Neutrophil (primary cell): Measurements from ENCODE around the gene C6orf89.

Source experiments
- H3K27ac ChIP-seq: fragments of 200-600 bp; sonication (generic); 2 replicates; pipeline ENCODE4 v1.5.1; 2016; ENCODE audit warnings: mild to moderate bottlenecking, moderate library complexity
- H3K27me3 ChIP-seq: fragments of 200-600 bp; sonication (generic); 2 replicates; pipeline ENCODE4 v1.6.0; 2016; ENCODE audit warnings: mild to moderate bottlenecking
- H3K36me3 ChIP-seq: fragments of 200-600 bp; sonication (generic); 2 replicates; pipeline ENCODE4 v1.5.1; 2017
- H3K4me1 ChIP-seq, 2 experiments: fragments of 200-600 bp in 1 of 2; sonication (generic) in 1 of 2; 1 replicate in 1 of 2; 2 replicates in 1 of 2; pipeline versions ENCODE4 v1.5.1 to v1.6.1; 2013 to 2016; ENCODE audit warnings: low read depth in 1 of 2, low read length in 1 of 2, mild to moderate bottlenecking in 1 of 2, moderate library complexity in 1 of 2; ENCODE audit not compliant: control insufficient read depth in 1 of 2, insufficient read depth in 1 of 2
- H3K4me3 ChIP-seq, 2 experiments: fragments of 200-600 bp in 1 of 2; sonication (generic) in 1 of 2; 1 replicate in 1 of 2; 2 replicates in 1 of 2; pipeline ENCODE4 v1.5.1; 2013 to 2016; ENCODE audit warnings: low read depth in 1 of 2, low read length in 1 of 2, mild to moderate bottlenecking in 1 of 2, moderate library complexity in 1 of 2
- H3K9me3 ChIP-seq: fragments of 200-600 bp; sonication (generic); 2 replicates; pipeline ENCODE4 v1.5.1; 2016
- TF ChIP-seq, protein P1 (sequence below): fragments of 200-600 bp; sonication (generic); IDR thresholded peaks from 2 replicates; pipeline ENCODE4 v1.5.1; 2016; ENCODE audit warnings: antibody characterized with exemption

C6orf89 gene, protein sequence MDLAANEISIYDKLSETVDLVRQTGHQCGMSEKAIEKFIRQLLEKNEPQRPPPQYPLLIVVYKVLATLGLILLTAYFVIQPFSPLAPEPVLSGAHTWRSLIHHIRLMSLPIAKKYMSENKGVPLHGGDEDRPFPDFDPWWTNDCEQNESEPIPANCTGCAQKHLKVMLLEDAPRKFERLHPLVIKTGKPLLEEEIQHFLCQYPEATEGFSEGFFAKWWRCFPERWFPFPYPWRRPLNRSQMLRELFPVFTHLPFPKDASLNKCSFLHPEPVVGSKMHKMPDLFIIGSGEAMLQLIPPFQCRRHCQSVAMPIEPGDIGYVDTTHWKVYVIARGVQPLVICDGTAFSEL

DNA sequence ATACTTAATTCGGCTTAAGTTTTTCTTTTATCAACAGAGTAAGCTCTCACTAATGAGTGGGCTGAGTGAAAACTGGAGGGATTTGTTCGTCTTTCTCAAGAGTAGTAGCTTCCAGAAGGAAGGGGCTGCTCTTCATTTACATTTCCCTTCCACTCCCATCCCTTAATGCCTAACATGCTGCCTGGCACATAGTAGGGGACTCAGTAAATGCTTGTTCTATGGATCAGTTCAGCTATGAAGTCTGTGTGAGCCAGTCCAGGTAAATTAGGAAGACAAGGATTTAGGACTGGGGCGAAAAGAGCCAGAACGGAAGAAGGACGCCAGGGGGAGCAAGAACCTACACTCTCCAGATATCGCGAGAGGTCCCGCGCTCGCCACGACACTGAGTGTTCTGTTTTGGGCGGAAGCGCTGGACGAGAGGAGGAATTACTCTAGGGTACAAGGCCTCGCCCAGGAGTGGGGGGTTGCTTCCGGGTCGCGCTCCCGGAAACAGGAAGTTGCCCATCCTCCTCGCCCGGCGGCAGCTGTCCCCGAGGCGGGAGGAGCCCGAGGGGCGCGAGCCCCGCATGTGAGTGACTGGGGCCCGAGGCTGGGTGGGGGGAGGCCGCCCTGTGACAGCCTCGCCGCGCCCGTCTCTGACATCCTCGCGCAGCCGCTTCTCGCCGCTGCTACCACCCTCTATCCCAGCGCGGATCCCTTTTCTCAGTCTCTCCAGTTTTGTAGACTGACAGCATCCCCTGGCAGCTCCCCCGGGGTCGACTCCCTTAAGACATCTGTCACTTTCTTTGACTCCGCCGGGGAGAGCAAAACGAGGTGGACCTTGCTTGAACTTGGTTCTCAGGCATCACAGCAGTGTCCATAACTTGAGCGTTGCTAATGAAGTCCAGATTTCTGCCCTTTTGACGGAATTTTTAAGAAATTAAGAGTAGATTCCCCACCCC lies at the start of gene C6orf89:
Gene C6orf89, plus strand, starts transcription at position 492 of the 941 bp plus-strand sequence. CDS start 13,493 bp downstream, outside the sequence.
- Histone ChIP-seq H3K27ac (peak within 1 kb of the TSS; percentile 90), H3K4me1 (peaks cover 15 to 17% of the 10 kb centered on the region in 2 experiments), H3K27me3 (no peaks in the 10 kb centered on the region), H3K36me3 (no peaks in the 10 kb centered on the region), H3K4me3 (peak within 1 kb of the TSS; percentile 81 to 83), H3K9me3 (no peaks in the 10 kb centered on the region)
- TF ChIP-seq, protein P1, sequence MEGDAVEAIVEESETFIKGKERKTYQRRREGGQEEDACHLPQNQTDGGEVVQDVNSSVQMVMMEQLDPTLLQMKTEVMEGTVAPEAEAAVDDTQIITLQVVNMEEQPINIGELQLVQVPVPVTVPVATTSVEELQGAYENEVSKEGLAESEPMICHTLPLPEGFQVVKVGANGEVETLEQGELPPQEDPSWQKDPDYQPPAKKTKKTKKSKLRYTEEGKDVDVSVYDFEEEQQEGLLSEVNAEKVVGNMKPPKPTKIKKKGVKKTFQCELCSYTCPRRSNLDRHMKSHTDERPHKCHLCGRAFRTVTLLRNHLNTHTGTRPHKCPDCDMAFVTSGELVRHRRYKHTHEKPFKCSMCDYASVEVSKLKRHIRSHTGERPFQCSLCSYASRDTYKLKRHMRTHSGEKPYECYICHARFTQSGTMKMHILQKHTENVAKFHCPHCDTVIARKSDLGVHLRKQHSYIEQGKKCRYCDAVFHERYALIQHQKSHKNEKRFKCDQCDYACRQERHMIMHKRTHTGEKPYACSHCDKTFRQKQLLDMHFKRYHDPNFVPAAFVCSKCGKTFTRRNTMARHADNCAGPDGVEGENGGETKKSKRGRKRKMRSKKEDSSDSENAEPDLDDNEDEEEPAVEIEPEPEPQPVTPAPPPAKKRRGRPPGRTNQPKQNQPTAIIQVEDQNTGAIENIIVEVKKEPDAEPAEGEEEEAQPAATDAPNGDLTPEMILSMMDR: peak; percentile 92

DNA sequence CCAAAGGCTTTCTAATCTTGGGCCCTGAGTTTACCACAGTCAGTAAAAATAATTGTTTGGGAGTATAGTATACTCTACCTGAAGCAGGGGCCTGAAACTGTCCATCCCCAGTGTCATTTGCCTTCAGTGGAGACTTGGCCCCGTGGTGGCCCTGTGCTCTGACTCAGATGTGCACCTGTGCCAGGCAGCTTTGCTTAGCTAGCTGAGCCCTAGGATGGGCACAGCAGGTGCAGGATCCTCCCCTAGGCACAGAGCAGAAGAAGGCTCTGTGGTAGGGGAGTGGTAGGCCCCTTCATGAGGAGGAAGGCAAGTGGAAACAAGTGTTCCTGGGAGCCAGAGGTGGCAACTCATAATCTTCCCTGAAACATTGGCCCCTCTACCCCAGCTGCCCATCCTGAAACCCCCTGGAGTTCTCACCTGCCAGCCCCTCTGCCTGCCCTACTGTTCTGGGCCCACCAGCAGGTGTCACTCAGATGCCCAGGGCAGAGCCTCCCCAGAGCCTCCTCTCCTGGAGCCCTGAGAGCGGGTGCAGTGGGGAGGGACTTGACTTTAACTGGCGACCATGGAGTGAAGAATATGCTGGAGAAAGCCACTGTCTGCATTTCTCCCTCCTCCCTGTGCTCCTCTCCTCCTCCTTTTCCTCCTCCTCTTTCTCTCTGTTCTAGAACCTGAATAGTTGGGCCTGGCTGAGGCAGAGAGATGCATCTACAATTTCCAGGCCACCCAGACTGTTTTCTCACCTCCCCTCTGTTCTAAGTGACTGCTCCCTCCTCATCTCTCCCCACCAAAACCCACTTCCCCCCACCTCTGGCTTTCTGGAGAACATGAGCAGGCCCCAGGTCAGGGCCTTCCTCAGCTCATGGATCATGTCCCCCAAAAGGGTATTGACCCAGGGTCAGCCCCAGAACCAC lies 49.4 kb upstream of the C6orf89 start:
- Histone ChIP-seq H3K27ac (no peak overlapping the region), H3K27me3 (peaks cover 53% of the 10 kb centered on the region), H3K4me1 (peaks cover 16 to 27% of the 10 kb centered on the region in 2 experiments), H3K36me3 (no peaks in the 10 kb centered on the region), H3K4me3 (no peak overlapping the region), H3K9me3 (no peaks in the 10 kb centered on the region)
- TF ChIP-seq, protein P1: no peak

DNA sequence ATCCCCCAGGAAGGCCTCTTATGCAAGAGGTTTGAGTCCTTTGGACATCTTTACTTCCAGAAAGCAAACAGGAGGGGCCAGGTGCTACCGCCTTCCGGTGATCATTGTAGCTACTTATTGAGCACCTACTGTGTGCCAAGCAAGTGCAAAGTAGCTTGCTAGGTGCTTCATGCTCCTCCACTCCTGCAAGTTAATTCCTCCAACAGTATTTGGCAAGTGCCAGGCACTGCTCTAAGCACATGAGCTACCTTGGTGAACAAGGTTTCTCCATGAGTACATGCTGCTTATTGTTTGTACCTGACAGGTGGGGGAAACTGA lies 48.8 kb upstream of the C6orf89 start:
- Histone ChIP-seq H3K4me1 (peaks cover 16 to 27% of the 10 kb centered on the region in 2 experiments), H3K27ac (no peak overlapping the region), H3K4me3 (no peak overlapping the region), H3K36me3 (no peaks in the 10 kb centered on the region), H3K9me3 (no peaks in the 10 kb centered on the region), H3K27me3 (peaks cover 58% of the 10 kb centered on the region)
- TF ChIP-seq, protein P1: no peak

DNA sequence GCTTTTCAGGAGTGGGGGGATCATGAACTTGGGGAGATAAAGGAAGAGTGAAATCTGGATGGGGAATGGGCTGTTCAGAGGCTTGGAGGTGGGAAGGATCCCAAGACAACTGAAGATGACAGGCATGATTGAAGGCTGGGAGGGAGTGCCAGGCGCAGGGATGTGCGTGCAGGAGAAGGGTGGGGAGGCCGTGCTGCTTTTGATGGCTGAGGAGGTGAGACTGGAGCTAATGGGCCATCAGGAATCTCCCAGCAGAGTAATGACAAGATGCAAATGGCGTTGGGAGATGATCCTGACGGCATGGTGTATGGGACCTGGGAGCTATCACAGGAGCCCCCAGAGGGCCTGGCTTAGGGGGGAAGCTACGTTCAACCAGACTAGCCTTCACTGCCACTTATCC lies 48.1 kb upstream of the C6orf89 start:
- TF ChIP-seq, protein P1: no peak

More for the DNA sequence above, 48.1 kb upstream of the C6orf89 start:
- Histone ChIP-seq H3K27me3 (peaks cover 58% of the 10 kb centered on the region), H3K4me1 (peaks cover 16 to 27% of the 10 kb centered on the region in 2 experiments), H3K36me3 (no peaks in the 10 kb centered on the region), H3K4me3 (no peak overlapping the region), H3K9me3 (no peaks in the 10 kb centered on the region), H3K27ac (no peak overlapping the region)
